DND-41 (cell line): Measurements from ENCODE around the gene OARD1.

Experiments
- ATAC-seq: fragments of 200-7000 bp; cut with Tn5 transposase; 3 replicates; pipeline ENCODE4 v1.9.1; 2021; ENCODE audit warnings: low read depth; ENCODE audit not compliant: insufficient read depth
- DNase-seq: peaks from one replicate; pipeline ENCODE4 v3.0.0-alpha.2; 2020
- H2AFZ ChIP-seq: 2 replicates; pipeline ENCODE4 v1.6.0; 2012; ENCODE audit warnings: low read depth, low read length
- H3K27ac ChIP-seq: 2 replicates; pipeline ENCODE4 v1.5.1; 2012; ENCODE audit warnings: low read length, inconsistent platforms
- H3K27me3 ChIP-seq: fragments of 200-600 bp; sonication (generic); 2 replicates; pipeline ENCODE4 v1.6.0; 2012; ENCODE audit warnings: low read length, mild to moderate bottlenecking, inconsistent platforms; ENCODE audit not compliant: insufficient read depth, poor library complexity
- H3K36me3 ChIP-seq: 2 replicates; pipeline ENCODE4 v1.5.1; 2012; ENCODE audit warnings: low read length, inconsistent platforms; ENCODE audit not compliant: insufficient read depth
- H3K4me1 ChIP-seq: 2 replicates; pipeline ENCODE4 v1.5.1; 2012; ENCODE audit warnings: mild to moderate bottlenecking, low read length; ENCODE audit not compliant: insufficient read depth
- H3K4me2 ChIP-seq: 2 replicates; pipeline ENCODE4 v1.6.0; 2012; ENCODE audit warnings: mild to moderate bottlenecking, moderate library complexity, low read length, inconsistent platforms; ENCODE audit not compliant: insufficient read depth
- H3K4me3 ChIP-seq, 2 experiments: fragments of 200-600 bp in 1 of 2; shearing (Covaris generic) in 1 of 2; 2 replicates each; pipeline ENCODE4 v1.5.1; 2012 to 2016; ENCODE audit warnings: inconsistent platforms in 2 of 2, low read length in 2 of 2, mild to moderate bottlenecking in 2 of 2, low read depth in 1 of 2, moderate library complexity in 1 of 2
- H3K79me2 ChIP-seq: 2 replicates; pipeline ENCODE4 v1.6.0; 2012; ENCODE audit warnings: low read length, inconsistent platforms; ENCODE audit not compliant: insufficient read depth
- H3K9ac ChIP-seq: 2 replicates; pipeline ENCODE4 v1.6.0; 2012; ENCODE audit warnings: low read depth, mild to moderate bottlenecking, inconsistent platforms, low read length, moderate library complexity
- H3K9me3 ChIP-seq: 2 replicates; pipeline ENCODE4 v1.5.1; 2012; ENCODE audit warnings: low read length, moderate library complexity, mild to moderate bottlenecking, inconsistent platforms; ENCODE audit not compliant: insufficient read depth, severe bottlenecking
- H4K20me1 ChIP-seq: 2 replicates; pipeline ENCODE4 v1.6.0; 2012; ENCODE audit warnings: low read length; ENCODE audit not compliant: insufficient read depth
- EZH2 ChIP-seq: IDR thresholded peaks from 3 replicates; pipeline ENCODE4 v1.6.1; 2012; ENCODE audit warnings: borderline replicate concordance, low read depth, mild to moderate bottlenecking, moderate library complexity, low read length, inconsistent platforms; ENCODE audit not compliant: severe bottlenecking
- TF ChIP-seq, protein P1 (sequence below): IDR thresholded peaks from 2 replicates; pipeline ENCODE4 v1.5.1; 2012; ENCODE audit warnings: borderline replicate concordance, low read length, moderate library complexity, mild to moderate bottlenecking; ENCODE audit not compliant: poor library complexity, severe bottlenecking; ENCODE audit errors: extremely low read depth

OARD1 gene

DNA sequence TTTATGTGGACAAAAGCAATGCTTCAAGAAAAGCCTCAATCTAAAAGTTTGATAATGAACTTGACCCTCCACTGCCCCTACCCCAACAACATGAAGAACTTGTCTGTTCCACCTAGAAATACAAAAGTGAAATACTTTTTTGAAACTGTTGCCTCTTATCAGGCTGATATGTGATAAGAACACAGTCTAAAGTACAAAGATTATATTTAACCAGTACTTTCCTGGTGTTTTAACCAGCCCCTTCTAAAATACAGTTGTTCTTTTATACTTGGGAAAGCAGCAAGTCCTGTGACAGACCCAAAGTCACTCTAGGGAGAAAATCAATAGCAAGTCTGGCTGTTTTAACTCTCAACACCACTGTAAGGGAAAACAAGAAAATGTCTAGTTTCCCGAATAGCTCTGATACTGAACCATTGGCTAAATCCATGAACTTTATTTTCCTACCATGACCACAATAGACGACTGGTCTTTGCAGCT is 6.6 kb downstream of the OARD1 start:
- no peak for TF ChIP-seq EZH2
- TF ChIP-seq, protein P1, sequence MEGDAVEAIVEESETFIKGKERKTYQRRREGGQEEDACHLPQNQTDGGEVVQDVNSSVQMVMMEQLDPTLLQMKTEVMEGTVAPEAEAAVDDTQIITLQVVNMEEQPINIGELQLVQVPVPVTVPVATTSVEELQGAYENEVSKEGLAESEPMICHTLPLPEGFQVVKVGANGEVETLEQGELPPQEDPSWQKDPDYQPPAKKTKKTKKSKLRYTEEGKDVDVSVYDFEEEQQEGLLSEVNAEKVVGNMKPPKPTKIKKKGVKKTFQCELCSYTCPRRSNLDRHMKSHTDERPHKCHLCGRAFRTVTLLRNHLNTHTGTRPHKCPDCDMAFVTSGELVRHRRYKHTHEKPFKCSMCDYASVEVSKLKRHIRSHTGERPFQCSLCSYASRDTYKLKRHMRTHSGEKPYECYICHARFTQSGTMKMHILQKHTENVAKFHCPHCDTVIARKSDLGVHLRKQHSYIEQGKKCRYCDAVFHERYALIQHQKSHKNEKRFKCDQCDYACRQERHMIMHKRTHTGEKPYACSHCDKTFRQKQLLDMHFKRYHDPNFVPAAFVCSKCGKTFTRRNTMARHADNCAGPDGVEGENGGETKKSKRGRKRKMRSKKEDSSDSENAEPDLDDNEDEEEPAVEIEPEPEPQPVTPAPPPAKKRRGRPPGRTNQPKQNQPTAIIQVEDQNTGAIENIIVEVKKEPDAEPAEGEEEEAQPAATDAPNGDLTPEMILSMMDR: no peak
- Histone ChIP-seq H3K4me3 (no peak overlapping the region), H2AFZ (no peak overlapping the region), H3K27me3 (no peaks in the 10 kb centered on the region), H3K36me3 (peaks cover 73% of the 10 kb centered on the region), H3K9ac (no peak overlapping the region), H3K4me1 (peaks cover 7% of the 10 kb centered on the region), H3K4me2 (no peak overlapping the region), H3K27ac (no peak overlapping the region), H3K79me2 (peaks cover 4% of the 10 kb centered on the region), H4K20me1 (no peaks in the 10 kb centered on the region), H3K9me3 (no peaks in the 10 kb centered on the region)
- no peak for ATAC-seq
- no peak for DNase-seq

- H3K4me3 ChIP-seq: no peak overlapping the region
- peaks cover 71% of the 10 kb centered on the region for H3K36me3 ChIP-seq
- no peak for TF ChIP-seq EZH2
- TF ChIP-seq, protein P1: no peak
- ATAC-seq (no peak), DNase-seq (no peak)
- H2AFZ ChIP-seq: no peak overlapping the region
- no peak overlapping the region for H3K27ac ChIP-seq
- no peak overlapping the region for H3K4me2 ChIP-seq
- H3K9ac ChIP-seq: no peak overlapping the region
- 0 out of 2 replicates have a peak, but pooled peaks cover 2% of the 10 kb centered on the region for H3K79me2 ChIP-seq
- H3K9me3 ChIP-seq: no peaks in the 10 kb centered on the region
- H4K20me1 ChIP-seq: no peaks in the 10 kb centered on the region
- H3K27me3 ChIP-seq: no peaks in the 10 kb centered on the region
- peaks cover 4% of the 10 kb centered on the region; the same call in 1 of the 2 replicates for H3K4me1 ChIP-seq
Observed at GRCh38 chr6:41064841-41065240, 7.3 kb downstream of the OARD1 start.

GRCh38 chr6:41063884-41064285 is 8.3 kb downstream of the OARD1 start:
- Histone ChIP-seq H3K27ac (no peak overlapping the region), H3K9ac (no peak overlapping the region), H3K4me1 (peaks cover 4% of the 10 kb centered on the region; the same call in 1 of the 2 replicates), H3K9me3 (no peaks in the 10 kb centered on the region), H2AFZ (no peak overlapping the region), H3K4me2 (no peak overlapping the region), H3K4me3 (no peak overlapping the region), H3K36me3 (peaks cover 62% of the 10 kb centered on the region), H4K20me1 (no peaks in the 10 kb centered on the region), H3K27me3 (no peaks in the 10 kb centered on the region), H3K79me2 (0 out of 2 replicates have a peak, but pooled peaks cover 2% of the 10 kb centered on the region)
- DNase-seq: no peak
- ATAC-seq: no peak
- TF ChIP-seq, protein P1: no peak
- no peak for TF ChIP-seq EZH2

- Histone ChIP-seq H3K27me3 (no peaks in the 10 kb centered on the region), H3K4me3 (no peak overlapping the region), H2AFZ (no peak overlapping the region), H3K9ac (no peak overlapping the region), H3K27ac (no peak overlapping the region), H3K36me3 (peaks cover 45% of the 10 kb centered on the region), H3K79me2 (0 out of 2 replicates have a peak, but pooled peaks cover 2% of the 10 kb centered on the region), H3K4me2 (no peak overlapping the region), H3K9me3 (no peaks in the 10 kb centered on the region), H3K4me1 (peaks cover 2% of the 10 kb centered on the region; the same call in 1 of the 2 replicates), H4K20me1 (no peaks in the 10 kb centered on the region)
- ATAC-seq: no peak
- DNase-seq: no peak
- TF ChIP-seq, protein P1: no peak
- no peak for TF ChIP-seq EZH2
Observed at GRCh38 chr6:41062056-41062455, 10.1 kb downstream of the OARD1 start.
